ENCODE results near the gene PCDHGB3. TPM values are rescaled to one million over a fixed set of nuclear protein-coding genes. Genes with fewer than 3 reads are reported as not detected.

Gene PCDHGB3
- total and polyA plus RNA-seq, 9 of the 15 experiments (the other 6 are each of a cell fraction or from before 2014, with no cell fraction given) = 0.05 to 0.19 (median 0.11) TPM; not detected in 2

DNA sequence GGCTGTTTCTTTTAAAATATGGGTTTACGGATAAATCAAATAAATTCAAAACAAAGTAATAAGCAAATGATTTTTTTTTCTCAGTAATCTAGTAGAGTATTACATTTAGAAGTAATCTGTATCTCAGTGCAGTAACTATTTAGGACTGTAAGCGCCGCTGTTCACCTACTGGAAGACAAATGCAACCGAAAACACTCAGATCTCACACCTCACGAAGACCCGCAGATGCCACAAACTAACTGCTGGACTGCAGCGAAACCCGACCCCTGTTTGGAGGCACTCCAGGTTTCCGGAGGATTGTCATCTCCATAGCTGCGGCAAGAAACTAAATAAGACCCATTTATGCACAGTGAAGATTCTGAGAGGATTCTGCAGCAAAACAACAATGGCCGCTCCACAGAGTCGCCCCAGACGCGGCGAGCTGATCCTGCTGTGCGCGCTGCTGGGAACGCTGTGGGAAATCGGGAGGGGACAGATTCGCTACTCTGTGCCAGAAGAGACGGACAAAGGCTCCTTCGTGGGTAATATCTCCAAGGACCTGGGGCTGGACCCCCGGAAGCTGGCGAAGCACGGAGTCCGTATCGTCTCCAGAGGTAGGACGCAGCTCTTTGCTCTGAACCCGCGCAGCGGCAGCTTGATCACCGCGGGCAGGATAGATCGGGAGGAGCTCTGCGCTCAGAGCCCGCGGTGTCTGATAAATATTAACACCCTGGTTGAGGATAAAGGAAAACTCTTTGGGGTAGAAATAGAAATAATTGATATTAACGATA, 22.6 kb downstream of the PCDHGB3 start, which contains the start of gene PCDHGA8 (continued):
- TF ChIP-seq, protein P1, sequence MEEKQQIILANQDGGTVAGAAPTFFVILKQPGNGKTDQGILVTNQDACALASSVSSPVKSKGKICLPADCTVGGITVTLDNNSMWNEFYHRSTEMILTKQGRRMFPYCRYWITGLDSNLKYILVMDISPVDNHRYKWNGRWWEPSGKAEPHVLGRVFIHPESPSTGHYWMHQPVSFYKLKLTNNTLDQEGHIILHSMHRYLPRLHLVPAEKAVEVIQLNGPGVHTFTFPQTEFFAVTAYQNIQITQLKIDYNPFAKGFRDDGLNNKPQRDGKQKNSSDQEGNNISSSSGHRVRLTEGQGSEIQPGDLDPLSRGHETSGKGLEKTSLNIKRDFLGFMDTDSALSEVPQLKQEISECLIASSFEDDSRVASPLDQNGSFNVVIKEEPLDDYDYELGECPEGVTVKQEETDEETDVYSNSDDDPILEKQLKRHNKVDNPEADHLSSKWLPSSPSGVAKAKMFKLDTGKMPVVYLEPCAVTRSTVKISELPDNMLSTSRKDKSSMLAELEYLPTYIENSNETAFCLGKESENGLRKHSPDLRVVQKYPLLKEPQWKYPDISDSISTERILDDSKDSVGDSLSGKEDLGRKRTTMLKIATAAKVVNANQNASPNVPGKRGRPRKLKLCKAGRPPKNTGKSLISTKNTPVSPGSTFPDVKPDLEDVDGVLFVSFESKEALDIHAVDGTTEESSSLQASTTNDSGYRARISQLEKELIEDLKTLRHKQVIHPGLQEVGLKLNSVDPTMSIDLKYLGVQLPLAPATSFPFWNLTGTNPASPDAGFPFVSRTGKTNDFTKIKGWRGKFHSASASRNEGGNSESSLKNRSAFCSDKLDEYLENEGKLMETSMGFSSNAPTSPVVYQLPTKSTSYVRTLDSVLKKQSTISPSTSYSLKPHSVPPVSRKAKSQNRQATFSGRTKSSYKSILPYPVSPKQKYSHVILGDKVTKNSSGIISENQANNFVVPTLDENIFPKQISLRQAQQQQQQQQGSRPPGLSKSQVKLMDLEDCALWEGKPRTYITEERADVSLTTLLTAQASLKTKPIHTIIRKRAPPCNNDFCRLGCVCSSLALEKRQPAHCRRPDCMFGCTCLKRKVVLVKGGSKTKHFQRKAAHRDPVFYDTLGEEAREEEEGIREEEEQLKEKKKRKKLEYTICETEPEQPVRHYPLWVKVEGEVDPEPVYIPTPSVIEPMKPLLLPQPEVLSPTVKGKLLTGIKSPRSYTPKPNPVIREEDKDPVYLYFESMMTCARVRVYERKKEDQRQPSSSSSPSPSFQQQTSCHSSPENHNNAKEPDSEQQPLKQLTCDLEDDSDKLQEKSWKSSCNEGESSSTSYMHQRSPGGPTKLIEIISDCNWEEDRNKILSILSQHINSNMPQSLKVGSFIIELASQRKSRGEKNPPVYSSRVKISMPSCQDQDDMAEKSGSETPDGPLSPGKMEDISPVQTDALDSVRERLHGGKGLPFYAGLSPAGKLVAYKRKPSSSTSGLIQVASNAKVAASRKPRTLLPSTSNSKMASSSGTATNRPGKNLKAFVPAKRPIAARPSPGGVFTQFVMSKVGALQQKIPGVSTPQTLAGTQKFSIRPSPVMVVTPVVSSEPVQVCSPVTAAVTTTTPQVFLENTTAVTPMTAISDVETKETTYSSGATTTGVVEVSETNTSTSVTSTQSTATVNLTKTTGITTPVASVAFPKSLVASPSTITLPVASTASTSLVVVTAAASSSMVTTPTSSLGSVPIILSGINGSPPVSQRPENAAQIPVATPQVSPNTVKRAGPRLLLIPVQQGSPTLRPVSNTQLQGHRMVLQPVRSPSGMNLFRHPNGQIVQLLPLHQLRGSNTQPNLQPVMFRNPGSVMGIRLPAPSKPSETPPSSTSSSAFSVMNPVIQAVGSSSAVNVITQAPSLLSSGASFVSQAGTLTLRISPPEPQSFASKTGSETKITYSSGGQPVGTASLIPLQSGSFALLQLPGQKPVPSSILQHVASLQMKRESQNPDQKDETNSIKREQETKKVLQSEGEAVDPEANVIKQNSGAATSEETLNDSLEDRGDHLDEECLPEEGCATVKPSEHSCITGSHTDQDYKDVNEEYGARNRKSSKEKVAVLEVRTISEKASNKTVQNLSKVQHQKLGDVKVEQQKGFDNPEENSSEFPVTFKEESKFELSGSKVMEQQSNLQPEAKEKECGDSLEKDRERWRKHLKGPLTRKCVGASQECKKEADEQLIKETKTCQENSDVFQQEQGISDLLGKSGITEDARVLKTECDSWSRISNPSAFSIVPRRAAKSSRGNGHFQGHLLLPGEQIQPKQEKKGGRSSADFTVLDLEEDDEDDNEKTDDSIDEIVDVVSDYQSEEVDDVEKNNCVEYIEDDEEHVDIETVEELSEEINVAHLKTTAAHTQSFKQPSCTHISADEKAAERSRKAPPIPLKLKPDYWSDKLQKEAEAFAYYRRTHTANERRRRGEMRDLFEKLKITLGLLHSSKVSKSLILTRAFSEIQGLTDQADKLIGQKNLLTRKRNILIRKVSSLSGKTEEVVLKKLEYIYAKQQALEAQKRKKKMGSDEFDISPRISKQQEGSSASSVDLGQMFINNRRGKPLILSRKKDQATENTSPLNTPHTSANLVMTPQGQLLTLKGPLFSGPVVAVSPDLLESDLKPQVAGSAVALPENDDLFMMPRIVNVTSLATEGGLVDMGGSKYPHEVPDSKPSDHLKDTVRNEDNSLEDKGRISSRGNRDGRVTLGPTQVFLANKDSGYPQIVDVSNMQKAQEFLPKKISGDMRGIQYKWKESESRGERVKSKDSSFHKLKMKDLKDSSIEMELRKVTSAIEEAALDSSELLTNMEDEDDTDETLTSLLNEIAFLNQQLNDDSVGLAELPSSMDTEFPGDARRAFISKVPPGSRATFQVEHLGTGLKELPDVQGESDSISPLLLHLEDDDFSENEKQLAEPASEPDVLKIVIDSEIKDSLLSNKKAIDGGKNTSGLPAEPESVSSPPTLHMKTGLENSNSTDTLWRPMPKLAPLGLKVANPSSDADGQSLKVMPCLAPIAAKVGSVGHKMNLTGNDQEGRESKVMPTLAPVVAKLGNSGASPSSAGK (IDR thresholded peaks at IDR 0.05) = peak; percentile 63
- peak in 1 of 2 experiments; percentile 68; a peak in 1 of 3 replicates for TF ChIP-seq CBX3 (IDR thresholded peaks at IDR 0.05; ENCODE audit: borderline replicate concordance in 1 of 2, low read length in 2 of 2)
- peak; percentile 19; the same call in 1 of the 2 replicates for TF ChIP-seq ZBTB17 (CRISPR knock-in tag; IDR thresholded peaks at IDR 0.05)
- peak; percentile 93 for TF ChIP-seq L3MBTL2 (IDR thresholded peaks at IDR 0.05)
- peak; percentile 21 to 35; a peak in 3 of 4 replicates for TF ChIP-seq RAD21 (CRISPR knock-in tag; conservative IDR thresholded peaks at IDR 0.05 in 1 of 2, IDR thresholded peaks at IDR 0.05 in 1 of 2)
- TF ChIP-seq PURB (CRISPR knock-in tag; IDR thresholded peaks at IDR 0.05; ENCODE audit: low read depth) = no peak
- TF ChIP-seq YY1 (IDR thresholded peaks at IDR 0.05; ENCODE audit: borderline replicate concordance in 1 of 3, control insufficient read depth in 1 of 3, extremely low read depth in 1 of 3, insufficient read depth in 3 of 3, insufficient read length in 1 of 3, insufficient replicate concordance in 2 of 3, low read depth in 1 of 3, low read length in 2 of 3) = peak in 1 of 3 experiments; percentile 56
- TF ChIP-seq, protein P2, sequence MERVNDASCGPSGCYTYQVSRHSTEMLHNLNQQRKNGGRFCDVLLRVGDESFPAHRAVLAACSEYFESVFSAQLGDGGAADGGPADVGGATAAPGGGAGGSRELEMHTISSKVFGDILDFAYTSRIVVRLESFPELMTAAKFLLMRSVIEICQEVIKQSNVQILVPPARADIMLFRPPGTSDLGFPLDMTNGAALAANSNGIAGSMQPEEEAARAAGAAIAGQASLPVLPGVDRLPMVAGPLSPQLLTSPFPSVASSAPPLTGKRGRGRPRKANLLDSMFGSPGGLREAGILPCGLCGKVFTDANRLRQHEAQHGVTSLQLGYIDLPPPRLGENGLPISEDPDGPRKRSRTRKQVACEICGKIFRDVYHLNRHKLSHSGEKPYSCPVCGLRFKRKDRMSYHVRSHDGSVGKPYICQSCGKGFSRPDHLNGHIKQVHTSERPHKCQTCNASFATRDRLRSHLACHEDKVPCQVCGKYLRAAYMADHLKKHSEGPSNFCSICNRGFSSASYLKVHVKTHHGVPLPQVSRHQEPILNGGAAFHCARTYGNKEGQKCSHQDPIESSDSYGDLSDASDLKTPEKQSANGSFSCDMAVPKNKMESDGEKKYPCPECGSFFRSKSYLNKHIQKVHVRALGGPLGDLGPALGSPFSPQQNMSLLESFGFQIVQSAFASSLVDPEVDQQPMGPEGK (CRISPR knock-in tag; IDR thresholded peaks at IDR 0.05; ENCODE audit: borderline replicate concordance) = no peak

Measured in K562 (cell line).